ENCODE data around the gene ATP10A. TPM values are rescaled to one million over a fixed set of nuclear protein-coding genes. Genes with fewer than 3 reads are reported as not detected.

ATP10A gene
- polyA plus RNA-seq, 1 donor (not counting 4 experiments of a cell fraction or from before 2014, with no cell fraction given) = not detected

GRCh38 chr15:25658560-25658959 is 204.6 kb downstream of the ATP10A start:
- H4K20me1 ChIP-seq (ENCODE audit: control insufficient read depth, extremely low read depth, insufficient read depth, low read length) = no peaks in the 10 kb centered on the region
- dilution Hi-C loops (cut with MboI; ENCODE audit: extremely low pct_ligation_motif_present, low sequenced_read_pairs) = no loop called here
- H3K27ac ChIP-seq (ENCODE audit: control insufficient read depth, insufficient read depth, low read length) = no peak overlapping the region

GRCh38 chr15:25655207-25655948 is 207.7 kb downstream of the ATP10A start:
- H3K9ac ChIP-seq (ENCODE audit: control insufficient read depth, extremely low read depth, insufficient read depth, low read length) = no peak overlapping the region
- FAIRE-seq (no peak), DNase-seq (ENCODE audit: low read depth, low spot score) (no peak)
- H3K4me2 ChIP-seq (ENCODE audit: control insufficient read depth, extremely low read depth, insufficient read depth, low read depth, low read length) = no peak overlapping the region
- H3K9me3 ChIP-seq (ENCODE audit: control insufficient read depth, low read depth, low read length) = peaks cover 3% of the 10 kb centered on the region
- H3K4me1 ChIP-seq (ENCODE audit: control insufficient read depth, extremely low read depth, insufficient read depth, low read length) = no peaks in the 10 kb centered on the region
- dilution Hi-C loops (cut with MboI; ENCODE audit: extremely low pct_ligation_motif_present, low sequenced_read_pairs) = no loop called here
- H2AFZ ChIP-seq (ENCODE audit: control insufficient read depth, low read length) = no peak overlapping the region
- no peaks in the 10 kb centered on the region for H3K9me1 ChIP-seq (ENCODE audit: control insufficient read depth, extremely low read depth, insufficient read depth, low read length)
- H3K27me3 ChIP-seq (ENCODE audit: control insufficient read depth, extremely low read depth, insufficient read depth, low read length) = no peaks in the 10 kb centered on the region
- no peaks in the 10 kb centered on the region for H4K20me1 ChIP-seq (ENCODE audit: control insufficient read depth, extremely low read depth, insufficient read depth, low read length)
- no peaks in the 10 kb centered on the region for H3K36me3 ChIP-seq (ENCODE audit: control insufficient read depth in 2 of 2, extremely low read depth in 1 of 2, insufficient read depth in 2 of 2, low read length in 2 of 2)
- no peaks in the 10 kb centered on the region for H3K79me2 ChIP-seq (ENCODE audit: control insufficient read depth, insufficient read depth, low read length)
- no peak for TF ChIP-seq EZH2 (IDR thresholded peaks at IDR 0.05; ENCODE audit: low read length)
- TF ChIP-seq, protein P1, sequence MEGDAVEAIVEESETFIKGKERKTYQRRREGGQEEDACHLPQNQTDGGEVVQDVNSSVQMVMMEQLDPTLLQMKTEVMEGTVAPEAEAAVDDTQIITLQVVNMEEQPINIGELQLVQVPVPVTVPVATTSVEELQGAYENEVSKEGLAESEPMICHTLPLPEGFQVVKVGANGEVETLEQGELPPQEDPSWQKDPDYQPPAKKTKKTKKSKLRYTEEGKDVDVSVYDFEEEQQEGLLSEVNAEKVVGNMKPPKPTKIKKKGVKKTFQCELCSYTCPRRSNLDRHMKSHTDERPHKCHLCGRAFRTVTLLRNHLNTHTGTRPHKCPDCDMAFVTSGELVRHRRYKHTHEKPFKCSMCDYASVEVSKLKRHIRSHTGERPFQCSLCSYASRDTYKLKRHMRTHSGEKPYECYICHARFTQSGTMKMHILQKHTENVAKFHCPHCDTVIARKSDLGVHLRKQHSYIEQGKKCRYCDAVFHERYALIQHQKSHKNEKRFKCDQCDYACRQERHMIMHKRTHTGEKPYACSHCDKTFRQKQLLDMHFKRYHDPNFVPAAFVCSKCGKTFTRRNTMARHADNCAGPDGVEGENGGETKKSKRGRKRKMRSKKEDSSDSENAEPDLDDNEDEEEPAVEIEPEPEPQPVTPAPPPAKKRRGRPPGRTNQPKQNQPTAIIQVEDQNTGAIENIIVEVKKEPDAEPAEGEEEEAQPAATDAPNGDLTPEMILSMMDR (optimal IDR thresholded peaks at IDR 0.05 in 1 of 3, IDR thresholded peaks at IDR 0.05 in 1 of 3, conservative IDR thresholded peaks at IDR 0.05 in 1 of 3; ENCODE audit: extremely low read depth in 1 of 3, insufficient read depth in 2 of 3, low read length in 3 of 3) = no peak
- H3K27ac ChIP-seq (ENCODE audit: control insufficient read depth, insufficient read depth, low read length) = no peak overlapping the region
- H3K4me3 ChIP-seq (ENCODE audit: control insufficient read depth in 2 of 3, extremely low read depth in 1 of 3, insufficient read depth in 2 of 3, low read depth in 1 of 3, low read length in 3 of 3) = no peak overlapping the region

More at GRCh38 chr15:25658560-25658959, 204.6 kb downstream of the ATP10A start:
- H2AFZ ChIP-seq (ENCODE audit: control insufficient read depth, low read length) = no peak overlapping the region
- no peaks in the 10 kb centered on the region for H3K79me2 ChIP-seq (ENCODE audit: control insufficient read depth, insufficient read depth, low read length)
- H3K9me3 ChIP-seq (ENCODE audit: control insufficient read depth, low read depth, low read length) = no peaks in the 10 kb centered on the region
- TF ChIP-seq EZH2 (IDR thresholded peaks at IDR 0.05; ENCODE audit: low read length) = no peak
- TF ChIP-seq, protein P1 (optimal IDR thresholded peaks at IDR 0.05 in 1 of 3, IDR thresholded peaks at IDR 0.05 in 1 of 3, conservative IDR thresholded peaks at IDR 0.05 in 1 of 3; ENCODE audit: extremely low read depth in 1 of 3, insufficient read depth in 2 of 3, low read length in 3 of 3) = no peak
- H3K4me2 ChIP-seq (ENCODE audit: control insufficient read depth, extremely low read depth, insufficient read depth, low read depth, low read length) = no peak overlapping the region
- H3K9ac ChIP-seq (ENCODE audit: control insufficient read depth, extremely low read depth, insufficient read depth, low read length) = no peak overlapping the region
- no peak overlapping the region for H3K4me3 ChIP-seq (ENCODE audit: control insufficient read depth in 2 of 3, extremely low read depth in 1 of 3, insufficient read depth in 2 of 3, low read depth in 1 of 3, low read length in 3 of 3)
- DNase-seq (ENCODE audit: low read depth, low spot score) (no peak), FAIRE-seq (no peak)
- no peaks in the 10 kb centered on the region for H3K9me1 ChIP-seq (ENCODE audit: control insufficient read depth, extremely low read depth, insufficient read depth, low read length)
- no peaks in the 10 kb centered on the region for H3K4me1 ChIP-seq (ENCODE audit: control insufficient read depth, extremely low read depth, insufficient read depth, low read length)
- no peaks in the 10 kb centered on the region for H3K27me3 ChIP-seq (ENCODE audit: control insufficient read depth, extremely low read depth, insufficient read depth, low read length)
- H3K36me3 ChIP-seq (ENCODE audit: control insufficient read depth in 2 of 2, extremely low read depth in 1 of 2, insufficient read depth in 2 of 2, low read length in 2 of 2) = no peaks in the 10 kb centered on the region
